ENCODE results near the gene TUSC2.

The TUSC2 gene

DNA sequence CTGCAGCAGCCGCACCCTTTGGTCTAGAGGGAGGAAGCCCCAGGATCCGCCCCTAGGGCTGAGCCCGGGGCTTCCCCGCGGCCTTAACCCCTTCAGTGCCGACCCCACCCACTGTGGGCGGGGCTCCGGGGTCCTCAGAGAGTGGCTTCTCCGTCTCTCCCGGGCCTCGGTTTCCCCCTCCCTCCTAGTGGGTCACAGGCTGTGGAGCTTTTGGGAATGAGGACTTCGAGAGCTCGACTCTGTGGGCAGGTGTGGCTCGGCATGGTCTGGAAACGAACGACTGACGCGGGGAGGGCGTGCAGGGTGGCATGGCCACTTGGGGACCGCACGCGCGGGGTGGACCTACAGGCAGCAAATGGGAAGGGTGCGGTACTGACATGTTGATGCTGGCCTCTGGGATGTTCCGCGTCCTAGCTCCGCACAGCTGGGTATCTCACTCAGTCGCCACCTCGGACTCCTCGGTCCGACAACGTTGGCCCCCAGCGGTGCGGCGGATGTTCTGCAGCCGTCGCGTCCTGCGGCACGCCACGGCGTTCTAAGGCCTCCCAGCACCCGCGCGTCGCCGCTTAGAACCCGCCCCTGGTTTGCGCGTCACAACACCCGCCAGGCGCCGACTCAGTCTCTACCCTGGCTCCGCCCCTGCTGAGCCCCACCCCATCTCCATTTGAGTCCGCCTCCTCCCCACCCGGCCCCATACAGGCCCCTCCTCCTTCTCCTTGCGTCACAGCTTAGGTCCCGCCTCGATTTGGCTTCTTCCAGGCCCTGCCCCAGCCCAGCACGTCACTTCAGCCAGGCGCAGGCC lies 29.0 kb downstream of the TUSC2 start, which contains the start of the genes HYAL3 and NAA80:
Gene HYAL3 (minus strand): TSS at position 570 of the 802 bp plus-strand sequence. CDS start 3,803 bp downstream, outside the sequence.
Gene NAA80 (minus strand): TSS at position 570 of the 802 bp plus-strand sequence. CDS start 1,942 bp downstream, outside the sequence.
- DNase-seq (ENCODE audit: low read depth) = peak; percentile 100
- TF ChIP-seq, protein P1, sequence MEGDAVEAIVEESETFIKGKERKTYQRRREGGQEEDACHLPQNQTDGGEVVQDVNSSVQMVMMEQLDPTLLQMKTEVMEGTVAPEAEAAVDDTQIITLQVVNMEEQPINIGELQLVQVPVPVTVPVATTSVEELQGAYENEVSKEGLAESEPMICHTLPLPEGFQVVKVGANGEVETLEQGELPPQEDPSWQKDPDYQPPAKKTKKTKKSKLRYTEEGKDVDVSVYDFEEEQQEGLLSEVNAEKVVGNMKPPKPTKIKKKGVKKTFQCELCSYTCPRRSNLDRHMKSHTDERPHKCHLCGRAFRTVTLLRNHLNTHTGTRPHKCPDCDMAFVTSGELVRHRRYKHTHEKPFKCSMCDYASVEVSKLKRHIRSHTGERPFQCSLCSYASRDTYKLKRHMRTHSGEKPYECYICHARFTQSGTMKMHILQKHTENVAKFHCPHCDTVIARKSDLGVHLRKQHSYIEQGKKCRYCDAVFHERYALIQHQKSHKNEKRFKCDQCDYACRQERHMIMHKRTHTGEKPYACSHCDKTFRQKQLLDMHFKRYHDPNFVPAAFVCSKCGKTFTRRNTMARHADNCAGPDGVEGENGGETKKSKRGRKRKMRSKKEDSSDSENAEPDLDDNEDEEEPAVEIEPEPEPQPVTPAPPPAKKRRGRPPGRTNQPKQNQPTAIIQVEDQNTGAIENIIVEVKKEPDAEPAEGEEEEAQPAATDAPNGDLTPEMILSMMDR (IDR thresholded peaks at IDR 0.05; ENCODE audit: insufficient read depth, low read depth, low read length, missing control alignments) = peak; percentile 30
- H3K4me3 ChIP-seq (ENCODE audit: low read length) = peak within 1 kb of the TSS; percentile 92

DNA sequence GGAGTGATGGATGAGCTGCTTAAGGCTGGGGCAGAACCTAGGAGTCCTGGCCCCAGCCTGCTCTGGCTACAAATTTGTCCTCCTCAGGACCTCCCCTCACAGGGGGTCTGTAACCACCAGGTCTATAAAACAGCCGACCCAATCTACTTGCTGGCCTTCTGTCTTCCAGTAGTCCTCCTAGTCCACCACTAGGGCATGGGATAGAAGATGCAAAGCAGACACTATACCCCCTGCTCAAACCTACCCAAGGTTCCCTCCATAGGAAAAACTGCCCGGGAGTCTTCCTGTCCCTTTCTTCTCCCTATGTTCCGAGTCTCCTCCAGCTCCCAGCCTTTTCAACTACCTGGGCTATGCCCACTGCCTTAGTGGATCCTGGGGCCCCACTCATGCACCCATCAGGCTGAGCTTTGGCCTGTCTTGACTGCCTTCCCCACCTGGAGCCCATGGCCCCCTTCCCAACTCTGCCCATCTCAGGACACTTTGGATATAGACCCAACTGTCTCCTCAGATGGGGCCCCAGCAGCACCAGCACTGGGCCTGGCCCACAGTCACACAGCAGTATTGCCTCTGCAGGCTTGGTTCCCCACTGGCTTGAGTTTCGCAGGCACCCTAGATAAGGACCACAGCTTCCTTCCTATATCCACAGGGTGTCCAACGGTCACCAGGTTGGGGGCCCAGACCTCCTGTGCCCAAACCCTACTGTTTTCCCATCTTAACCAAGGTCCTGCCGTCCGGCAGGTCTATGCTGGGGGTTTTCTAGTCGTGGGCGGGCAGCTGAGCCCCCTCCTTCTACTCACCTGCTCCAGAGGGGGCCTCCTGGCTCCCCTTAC lies 29.9 kb downstream of the TUSC2 start:
- DNase-seq (ENCODE audit: low read depth) = no peak
- TF ChIP-seq, protein P1 (IDR thresholded peaks at IDR 0.05; ENCODE audit: insufficient read depth, low read depth, low read length, missing control alignments) = peak; percentile 38
- peak overlapping the region; percentile 92 for H3K4me3 ChIP-seq (ENCODE audit: low read length)

DNA sequence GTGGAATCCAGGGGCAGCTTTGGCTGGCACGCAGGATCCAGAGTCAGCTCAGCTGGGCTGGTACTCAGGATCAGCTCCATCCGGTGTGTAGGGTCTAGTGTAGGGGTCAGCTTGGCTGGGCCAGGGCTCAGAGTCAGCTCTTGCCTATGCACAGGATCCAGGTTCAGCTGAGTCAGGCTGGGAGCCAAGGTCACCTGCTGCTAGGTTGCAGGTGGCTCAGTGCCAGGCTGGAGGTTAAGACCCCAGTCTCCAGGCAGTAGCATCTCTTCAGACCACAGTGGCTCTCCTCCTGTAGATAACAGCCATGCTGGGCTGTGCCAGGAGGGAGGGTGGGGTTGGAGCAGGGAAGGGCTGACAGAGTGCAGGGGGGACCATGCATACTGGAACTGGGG lies 30.6 kb downstream of the TUSC2 start:
- DNase-seq (ENCODE audit: low read depth) = no peak
- TF ChIP-seq, protein P1 (IDR thresholded peaks at IDR 0.05; ENCODE audit: insufficient read depth, low read depth, low read length, missing control alignments) = no peak
- no peak overlapping the region for H3K4me3 ChIP-seq (ENCODE audit: low read length)

DNA sequence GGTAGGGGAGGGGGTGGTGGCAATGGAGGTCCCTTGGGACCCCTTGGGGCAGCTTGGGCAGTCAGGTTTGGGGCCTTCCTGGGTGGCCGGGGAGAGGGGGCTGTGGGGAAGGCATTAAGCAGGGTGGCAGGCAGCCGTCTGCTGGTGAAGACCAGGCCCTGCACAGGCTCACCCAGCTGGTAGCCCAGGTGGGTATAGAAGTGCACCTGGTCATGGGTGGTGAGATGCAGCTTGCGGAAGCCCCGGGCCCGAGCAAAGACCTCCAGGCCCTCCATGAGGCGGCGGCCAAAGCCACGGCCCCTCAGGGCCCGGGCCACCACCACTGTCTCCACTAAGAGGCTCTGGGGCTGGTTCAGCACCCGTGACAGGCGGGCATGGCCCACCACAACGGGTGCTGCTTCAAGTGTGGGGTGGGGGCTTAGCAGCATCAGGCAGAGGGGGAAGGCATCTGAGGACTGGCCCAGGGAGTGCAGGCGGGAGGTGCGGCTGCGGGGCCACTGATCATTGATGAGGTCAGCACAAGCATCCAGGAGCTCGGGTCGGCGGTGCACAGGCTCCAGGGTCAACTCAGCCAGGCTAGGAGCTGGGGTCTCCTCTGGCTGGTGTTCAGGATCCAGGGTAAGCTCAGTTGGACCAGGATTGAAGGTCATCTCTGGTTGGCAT lies 31.2 kb downstream of the TUSC2 start:
- no peak overlapping the region for H3K4me3 ChIP-seq (ENCODE audit: low read length)
- TF ChIP-seq, protein P1 (IDR thresholded peaks at IDR 0.05; ENCODE audit: insufficient read depth, low read depth, low read length, missing control alignments) = no peak
- no peak for DNase-seq (ENCODE audit: low read depth)

DNA sequence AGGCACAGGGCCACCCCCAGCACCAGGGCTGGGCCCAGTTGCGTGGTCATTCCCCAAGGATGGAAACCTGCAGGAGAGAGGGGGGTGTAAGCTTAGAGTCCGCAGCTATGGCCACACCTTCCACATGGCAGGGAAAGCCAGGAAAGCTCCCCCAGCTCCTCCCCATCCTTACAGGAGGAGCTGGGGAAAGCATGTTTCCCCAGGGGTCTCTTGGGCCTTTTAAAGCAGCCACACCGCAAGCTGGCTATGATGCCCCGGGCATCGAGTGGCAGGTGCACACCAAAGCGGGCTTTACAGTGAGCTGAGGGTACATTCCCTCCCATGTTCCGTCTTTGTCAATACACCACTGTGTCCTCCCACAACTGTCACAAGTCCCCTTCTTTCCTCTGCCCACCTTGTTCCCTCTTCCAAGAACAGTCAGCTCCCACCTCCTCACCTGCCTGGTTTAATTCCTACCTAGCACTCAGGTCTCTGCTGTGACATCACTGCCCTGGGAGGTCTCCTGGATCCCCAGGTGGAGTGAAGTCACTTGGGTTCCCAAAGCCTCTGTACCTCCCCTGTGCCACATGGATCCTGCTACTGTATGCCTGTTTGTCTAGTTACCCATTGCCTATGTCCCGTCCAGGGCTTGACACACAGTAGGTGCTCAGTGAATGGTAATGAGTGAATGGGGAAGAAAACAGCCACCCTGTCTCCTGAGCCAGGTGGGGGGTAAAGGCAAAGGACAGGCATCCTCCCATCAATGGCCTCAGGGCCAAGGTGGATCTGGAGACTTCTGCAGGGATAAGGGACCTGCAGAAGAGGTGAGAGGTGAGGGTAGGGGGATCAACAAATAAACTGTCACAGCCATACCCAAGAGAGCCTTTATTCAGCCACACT lies 32.2 kb downstream of the TUSC2 start:
- H3K4me3 ChIP-seq (ENCODE audit: low read length) = no peak overlapping the region
- TF ChIP-seq, protein P1 (IDR thresholded peaks at IDR 0.05; ENCODE audit: insufficient read depth, low read depth, low read length, missing control alignments) = no peak
- DNase-seq (ENCODE audit: low read depth) = no peak
